ENCODE measurements around the gene DAP. TPM values are rescaled to one million over a fixed set of nuclear protein-coding genes. Genes with fewer than 3 reads are reported as not detected.

The DAP gene
- total and polyA plus RNA-seq, 2 experiments from 2014 or later = 35.7 to 37.6 TPM

- Mint-ChIP-seq H3K27ac (peak overlapping the region; percentile 90), H3K27me3 (ENCODE audit: insufficient read depth, low read depth, poor library complexity) (peaks cover 16% of the 10 kb centered on the region), H3K4me3 (peak overlapping the region; percentile 83), H3K36me3 (ENCODE audit: low read depth) (no peaks in the 10 kb centered on the region), H3K9me3 (no peaks in the 10 kb centered on the region), H3K4me1 (peaks cover 22% of the 10 kb centered on the region)
- DNase-seq (ENCODE audit: low spot score) (no peak), ATAC-seq (peak; percentile 4; the same call in 2 of the 3 replicates)
- H3K4me1 ChIP-seq (ENCODE audit: insufficient read depth) = peaks cover 15% of the 10 kb centered on the region; the same call in 1 of the 2 replicates
- H3K27ac ChIP-seq (ENCODE audit: low read depth) = peak overlapping the region; percentile 86; the same call in 1 of the 2 replicates
- 0 out of 2 replicates have a peak, but pooled peaks cover 3% of the 10 kb centered on the region for H3F3A ChIP-seq (replicated peaks; ENCODE audit: low read depth)
- peaks cover 3% of the 10 kb centered on the region; the same call in 1 of the 2 replicates for H3K27me3 ChIP-seq (ENCODE audit: insufficient read depth)
- peaks cover 4% of the 10 kb centered on the region for H4K20me1 ChIP-seq (replicated peaks; ENCODE audit: insufficient read depth)
- TF ChIP-seq REST (IDR thresholded peaks at IDR 0.05; ENCODE audit: unreplicated experiment) (no peak), CREB1 (CRISPR knock-in tag; IDR thresholded peaks at IDR 0.05; ENCODE audit: low read depth) (no peak), JUNB (IDR thresholded peaks at IDR 0.05; ENCODE audit: unreplicated experiment) (no peak), ZNF462 (CRISPR knock-in tag; IDR thresholded peaks at IDR 0.05) (no peak), ZNF114 (CRISPR knock-in tag; IDR thresholded peaks at IDR 0.05) (no peak), NANOG (IDR thresholded peaks at IDR 0.05; ENCODE audit: borderline replicate concordance) (no peak)
- peak overlapping the region; percentile 90 for H3K4me3 ChIP-seq
- H3K79me2 ChIP-seq (replicated peaks; ENCODE audit: insufficient read depth) = peaks cover 28% of the 10 kb centered on the region
- H3K9me2 ChIP-seq (ENCODE audit: insufficient read depth) = no peaks in the 10 kb centered on the region
- H3K36me3 ChIP-seq (ENCODE audit: insufficient read depth) = no peaks in the 10 kb centered on the region
- H2AFZ ChIP-seq = peak overlapping the region; percentile 85
- peak overlapping the region; percentile 94 for H3K4me2 ChIP-seq
These were observed 1.1 kb upstream of the DAP start for GRCh38 chr5:10761933-10762775.
